NCI-H82 (cell line): ENCODE results near the gene SCAMP2.

Source experiments
- DNase-seq: peaks from one replicate; lab custom pipeline; 2025; lab: John Stamatoyannopoulos, UW

Gene SCAMP2

GRCh38 chr15:74857671-74858368 is 15.3 kb downstream of the SCAMP2 start:
- DNase-seq: no peak

GRCh38 chr15:74857082-74857655 is 16.0 kb downstream of the SCAMP2 start:
- no peak for DNase-seq

GRCh38 chr15:74856537-74856936 is 16.6 kb downstream of the SCAMP2 start:
- DNase-seq: no peak

GRCh38 chr15:74855857-74856256 is 17.3 kb downstream of the SCAMP2 start:
- no peak for DNase-seq

- no peak for DNase-seq
These were observed 18.6 kb downstream of the SCAMP2 start for GRCh38 chr15:74854453-74855022.

- DNase-seq: no peak
These were observed 21.2 kb downstream of the SCAMP2 start for GRCh38 chr15:74851960-74852359.

GRCh38 chr15:74850393-74850792 is 22.8 kb downstream of the SCAMP2 start:
- DNase-seq: no peak

- DNase-seq: no peak
These were observed 25.7 kb downstream of the SCAMP2 start for GRCh38 chr15:74847432-74847831.

GRCh38 chr15:74845581-74845980 is 27.6 kb downstream of the SCAMP2 start:
- no peak for DNase-seq

GRCh38 chr15:74845208-74845568 is 28.0 kb downstream of the SCAMP2 start:
- no peak for DNase-seq

- DNase-seq: peak; percentile 97
These were observed 28.6 kb downstream of the SCAMP2 start for GRCh38 chr15:74844319-74845207.

GRCh38 chr15:74843891-74844299 is 29.3 kb downstream of the SCAMP2 start:
- peak; percentile 81 for DNase-seq

GRCh38 chr15:74843445-74843828 is 29.7 kb downstream of the SCAMP2 start:
- no peak for DNase-seq

GRCh38 chr15:74842581-74843444 is 30.4 kb downstream of the SCAMP2 start, which contains the start of gene ULK3:
Gene ULK3, minus strand, starts transcription at chr15:74843156. Its CDS starts 51 bp downstream, at chr15:74843105.
- DNase-seq: peak; percentile 93

- no peak for DNase-seq
These were observed 31.2 kb downstream of the SCAMP2 start for GRCh38 chr15:74841891-74842373.

GRCh38 chr15:74840851-74841775 is 32.1 kb downstream of the SCAMP2 start:
- DNase-seq: no peak

- DNase-seq: peak; percentile 41
These were observed 33.4 kb downstream of the SCAMP2 start for GRCh38 chr15:74839526-74840395.

- DNase-seq: no peak
These were observed 34.2 kb downstream of the SCAMP2 start for GRCh38 chr15:74838746-74839525.
